GM12865 (cell line): ENCODE results near the gene C20orf144.

Source experiments
- DNase-seq: peaks from one replicate; pipeline ENCODE4 v3.0.0; 2010; ENCODE audit warnings: low read depth
- H3K4me3 ChIP-seq: 2 replicates; pipeline ENCODE4 v1.5.1; 2011; ENCODE audit warnings: mild to moderate bottlenecking, low read depth, low read length, control low read depth
- CTCF ChIP-seq: IDR thresholded peaks from 2 replicates; pipeline ENCODE4 v1.5.1; 2011; ENCODE audit warnings: low read length, control low read depth, low read depth, inconsistent platforms; ENCODE audit not compliant: insufficient read depth; ENCODE audit errors: missing control alignments

Gene C20orf144

GRCh38 chr20:33709905-33710541 lies 47.9 kb downstream of the C20orf144 start:
- TF ChIP-seq CTCF = no peak
- DNase-seq = no peak
- H3K4me3 ChIP-seq = no peak overlapping the region

GRCh38 chr20:33710681-33711445 lies 48.7 kb downstream of the C20orf144 start:
- no peak for TF ChIP-seq CTCF
- no peak for DNase-seq
- H3K4me3 ChIP-seq = no peak overlapping the region

GRCh38 chr20:33711446-33711738 lies 49.3 kb downstream of the C20orf144 start:
- DNase-seq = no peak
- TF ChIP-seq CTCF = no peak
- H3K4me3 ChIP-seq = no peak overlapping the region
